ENCODE results near the gene DLK2. TPM values are rescaled to one million over a fixed set of nuclear protein-coding genes. Genes with fewer than 3 reads are reported as not detected.
"Not testable (repeated sequence)": the region's sequence is repeated elsewhere in the genome, so short reads cannot be mapped to it uniquely, and the experiment has no call there.

Gene DLK2
- total RNA-seq (ENCODE audit: low replicate concordance): 0.36 and 0.98 TPM in 2 replicates

- DNase-seq (ENCODE audit: low read depth): no peak
- no peak for TF ChIP-seq CTCF (IDR thresholded peaks at IDR 0.05; ENCODE audit: insufficient read depth, low read length)
- H3K4me3 ChIP-seq (ENCODE audit: low read depth, low read length): peak within 1 kb of the TSS; percentile 61
Observed at GRCh38 chr6:43455531-43456428, at the start of gene DLK2. DLK2 (minus strand) TSS chr6:43455548; CDS start chr6:43454825, 723 bp downstream.

GRCh38 chr6:43503443-43503842, 48.1 kb upstream of the DLK2 start:
- DNase-seq (ENCODE audit: low read depth): no peak
- no peak overlapping the region for H3K4me3 ChIP-seq (ENCODE audit: low read depth, low read length)
- no peak for TF ChIP-seq CTCF (IDR thresholded peaks at IDR 0.05; ENCODE audit: insufficient read depth, low read length)

- no peak for DNase-seq (ENCODE audit: low read depth)
- no peak overlapping the region for H3K4me3 ChIP-seq (ENCODE audit: low read depth, low read length)
- no peak for TF ChIP-seq CTCF (IDR thresholded peaks at IDR 0.05; ENCODE audit: insufficient read depth, low read length)
Observed at GRCh38 chr6:43502666-43503065, 47.3 kb upstream of the DLK2 start.

- no peak for DNase-seq (ENCODE audit: low read depth)
- H3K4me3 ChIP-seq (ENCODE audit: low read depth, low read length): no peak overlapping the region
- no peak for TF ChIP-seq CTCF (IDR thresholded peaks at IDR 0.05; ENCODE audit: insufficient read depth, low read length)
Observed at GRCh38 chr6:43500921-43501320, 45.6 kb upstream of the DLK2 start.

- no peak for TF ChIP-seq CTCF (IDR thresholded peaks at IDR 0.05; ENCODE audit: insufficient read depth, low read length)
- DNase-seq (ENCODE audit: low read depth): peak; percentile 57
- H3K4me3 ChIP-seq (ENCODE audit: low read depth, low read length): no peak overlapping the region
Observed at GRCh38 chr6:43499028-43499815, 43.9 kb upstream of the DLK2 start.

GRCh38 chr6:43498291-43498690, 42.9 kb upstream of the DLK2 start:
- not testable (repeated sequence) for DNase-seq (ENCODE audit: low read depth); H3K4me3 ChIP-seq (ENCODE audit: low read depth, low read length)

- no peak for TF ChIP-seq CTCF (IDR thresholded peaks at IDR 0.05; ENCODE audit: insufficient read depth, low read length)
- no peak for DNase-seq (ENCODE audit: low read depth)
- H3K4me3 ChIP-seq (ENCODE audit: low read depth, low read length): no peak overlapping the region
Observed at GRCh38 chr6:43497689-43498088, 42.3 kb upstream of the DLK2 start.

Measured in fibroblast of the aortic adventitia (primary cell).